Measurements from ENCODE around the gene PTPDC1.

- no peak for TF ChIP-seq POLR2A (IDR thresholded peaks at IDR 0.05; ENCODE audit: extremely low read depth, insufficient read length)
- TF ChIP-seq, protein P1, sequence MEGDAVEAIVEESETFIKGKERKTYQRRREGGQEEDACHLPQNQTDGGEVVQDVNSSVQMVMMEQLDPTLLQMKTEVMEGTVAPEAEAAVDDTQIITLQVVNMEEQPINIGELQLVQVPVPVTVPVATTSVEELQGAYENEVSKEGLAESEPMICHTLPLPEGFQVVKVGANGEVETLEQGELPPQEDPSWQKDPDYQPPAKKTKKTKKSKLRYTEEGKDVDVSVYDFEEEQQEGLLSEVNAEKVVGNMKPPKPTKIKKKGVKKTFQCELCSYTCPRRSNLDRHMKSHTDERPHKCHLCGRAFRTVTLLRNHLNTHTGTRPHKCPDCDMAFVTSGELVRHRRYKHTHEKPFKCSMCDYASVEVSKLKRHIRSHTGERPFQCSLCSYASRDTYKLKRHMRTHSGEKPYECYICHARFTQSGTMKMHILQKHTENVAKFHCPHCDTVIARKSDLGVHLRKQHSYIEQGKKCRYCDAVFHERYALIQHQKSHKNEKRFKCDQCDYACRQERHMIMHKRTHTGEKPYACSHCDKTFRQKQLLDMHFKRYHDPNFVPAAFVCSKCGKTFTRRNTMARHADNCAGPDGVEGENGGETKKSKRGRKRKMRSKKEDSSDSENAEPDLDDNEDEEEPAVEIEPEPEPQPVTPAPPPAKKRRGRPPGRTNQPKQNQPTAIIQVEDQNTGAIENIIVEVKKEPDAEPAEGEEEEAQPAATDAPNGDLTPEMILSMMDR (IDR thresholded peaks at IDR 0.05; ENCODE audit: low read depth, low read length) = no peak
- TF ChIP-seq MAX (IDR thresholded peaks at IDR 0.05; ENCODE audit: low read depth, low read length) = no peak
- TF ChIP-seq MYC (IDR thresholded peaks at IDR 0.05; ENCODE audit: low read depth, low read length) = no peak
Observed at GRCh38 chr9:94157050-94157801, 73.0 kb downstream of the PTPDC1 start.
